ENCODE data around the gene RAB3C.

RAB3C gene

DNA sequence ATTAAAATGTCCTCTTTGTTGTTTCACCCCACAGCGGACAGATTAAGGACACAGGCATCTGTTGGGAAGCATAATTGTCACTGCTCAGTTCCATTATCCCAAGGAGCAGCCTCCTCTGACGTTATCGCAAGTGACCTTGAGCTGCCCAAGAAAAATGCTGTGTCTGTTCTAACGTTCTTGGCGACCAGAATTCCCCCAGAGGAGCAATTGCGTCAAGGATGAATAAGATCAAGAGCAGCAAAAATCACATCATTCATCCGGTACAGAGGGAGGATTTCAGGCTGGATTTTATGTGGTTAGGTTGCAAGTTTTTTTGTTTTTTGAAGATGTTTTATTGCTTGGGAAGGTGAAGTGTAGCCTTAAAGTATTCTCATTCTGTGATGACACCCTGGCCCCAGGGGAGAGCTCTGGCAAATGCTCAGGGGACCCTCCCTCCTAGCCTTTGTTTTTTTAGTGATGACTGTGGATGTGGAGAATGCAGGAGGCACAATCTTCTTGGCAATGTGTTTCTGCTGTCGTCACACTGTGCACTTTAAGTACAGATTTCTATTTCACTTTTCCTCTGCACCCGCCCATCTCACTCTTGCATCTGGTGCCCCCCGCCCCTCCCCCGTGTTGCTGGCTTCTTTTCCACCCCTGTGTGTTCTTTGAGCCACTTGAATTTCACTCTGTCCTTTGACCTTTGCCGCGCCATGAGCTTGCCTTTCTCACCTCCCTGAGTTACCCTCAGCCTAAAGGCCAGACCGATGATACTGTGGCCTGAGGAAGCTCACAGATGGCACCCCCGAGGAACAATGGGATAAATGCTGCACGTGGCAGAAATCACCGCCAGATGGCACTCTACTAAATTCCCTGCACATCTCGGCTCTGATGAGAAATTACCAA is 308.5 kb downstream of the RAB3C start:
- peak; percentile 97 for FAIRE-seq

GRCh38 chr5:58891971-58892343 is 309.1 kb downstream of the RAB3C start:
- FAIRE-seq, result peak; percentile 46

GRCh38 chr5:58893551-58893950 is 310.7 kb downstream of the RAB3C start:
- FAIRE-seq, result no peak

- FAIRE-seq, result no peak
Measured at GRCh38 chr5:58898006-58898405, 315.1 kb downstream of the RAB3C start.

DNA sequence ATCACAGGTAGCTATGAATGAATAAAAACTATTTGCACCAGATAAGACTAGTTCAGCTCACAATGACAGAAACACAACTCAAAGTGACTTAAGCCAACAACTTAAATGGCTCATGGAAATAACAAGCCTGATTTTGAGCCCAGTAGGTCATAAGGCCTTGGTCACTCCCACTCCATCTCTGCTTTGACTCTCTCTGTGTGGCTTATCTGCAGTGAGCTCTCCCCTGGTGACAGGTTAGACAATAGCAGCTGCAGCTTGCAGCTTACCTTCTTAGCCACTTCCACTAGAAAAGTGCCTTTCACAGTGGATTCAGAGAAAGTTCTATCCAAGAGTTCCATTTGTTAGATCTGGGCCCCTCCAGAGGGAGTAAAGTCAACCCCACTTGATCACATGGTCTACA is 315.7 kb downstream of the RAB3C start:
- FAIRE-seq, result no peak

GRCh38 chr5:58901271-58901670 is 318.4 kb downstream of the RAB3C start:
- FAIRE-seq, result no peak

- no peak for FAIRE-seq
Measured at GRCh38 chr5:58902305-58902704, 319.4 kb downstream of the RAB3C start.

DNA sequence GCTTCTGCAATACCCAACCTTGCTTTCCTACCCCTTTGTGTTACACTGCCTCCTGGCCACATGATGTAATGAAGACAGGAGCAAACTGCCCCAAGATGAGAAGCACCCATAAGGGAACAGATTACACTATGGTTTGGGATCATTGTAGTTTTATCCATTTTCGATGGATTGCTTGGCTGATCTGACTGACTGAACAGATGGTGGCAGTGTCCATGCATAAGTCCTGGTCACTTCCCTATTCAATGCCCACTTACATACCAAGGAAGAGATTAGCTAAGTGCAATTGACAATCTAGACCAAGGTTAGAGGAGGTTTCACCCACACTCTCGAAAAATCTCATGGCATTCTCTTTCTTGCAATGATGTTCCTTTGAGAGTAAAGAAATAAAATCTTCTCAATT is 319.9 kb downstream of the RAB3C start:
- FAIRE-seq, result no peak

- FAIRE-seq, result no peak
Measured at GRCh38 chr5:58904737-58905136, 321.9 kb downstream of the RAB3C start.

DNA sequence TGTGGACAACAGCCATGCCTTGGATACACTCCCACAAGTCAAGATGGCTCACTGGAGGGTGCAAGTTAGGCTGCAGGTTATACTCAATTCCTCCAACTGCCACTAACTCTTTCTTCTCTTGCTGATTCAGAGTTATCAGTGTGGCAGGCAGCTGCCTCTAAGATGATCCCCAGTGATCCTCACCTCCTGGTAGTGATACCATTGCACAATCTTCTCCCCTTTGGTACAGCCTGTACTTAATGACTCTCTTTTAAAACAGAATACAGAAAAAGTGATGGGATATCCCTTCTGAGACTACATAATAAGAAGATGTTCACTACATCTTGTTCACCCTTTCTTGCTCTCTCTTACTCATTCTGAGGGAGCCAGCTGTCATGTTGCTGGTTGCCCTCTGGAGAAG is 323.1 kb downstream of the RAB3C start:
- no peak for FAIRE-seq

Measured in TTC549 (cell line).